ENCODE data around the gene CWC25. TPM values are rescaled to one million over a fixed set of nuclear protein-coding genes. Genes with fewer than 3 reads are reported as not detected.

CWC25 gene
- total and polyA plus RNA-seq, 2 of the 13 experiments (the other 11 are each of a cell fraction or from before 2014, with no cell fraction given) = 15.6 to 22.7 TPM

GRCh38 chr17:38751808-38752307 is 73.3 kb downstream of the CWC25 start (continued):
- TF ChIP-seq STAT5B (CRISPR knock-in tag; IDR thresholded peaks at IDR 0.05) (peak; percentile 63; the same call in 1 of the 2 replicates), ZNF235 (CRISPR knock-in tag; IDR thresholded peaks at IDR 0.05; ENCODE audit: borderline replicate concordance) (peak; percentile 84; the same call in 1 of the 2 replicates), ZNF225 (CRISPR knock-in tag; IDR thresholded peaks at IDR 0.05) (no peak), SETDB1 (CRISPR knock-in tag; IDR thresholded peaks at IDR 0.05; ENCODE audit: borderline replicate concordance) (no peak), REPIN1 (CRISPR knock-in tag; IDR thresholded peaks at IDR 0.05; ENCODE audit: borderline replicate concordance, low read depth) (peak; percentile 80), ZC3H13 (CRISPR knock-in tag; IDR thresholded peaks at IDR 0.05) (peak; percentile 77; the same call in 1 of the 2 replicates), IRF2 (CRISPR knock-in tag; IDR thresholded peaks at IDR 0.05) (peak; percentile 72), ZNF790 (CRISPR knock-in tag; IDR thresholded peaks at IDR 0.05; ENCODE audit: borderline replicate concordance) (peak; percentile 81; the same call in 1 of the 2 replicates), ZNF878 (CRISPR knock-in tag; IDR thresholded peaks at IDR 0.05) (peak; percentile 49; the same call in 1 of the 2 replicates), RAD51 (IDR thresholded peaks at IDR 0.05; ENCODE audit: borderline replicate concordance) (no peak), ZNF883 (CRISPR knock-in tag; IDR thresholded peaks at IDR 0.05; ENCODE audit: not compliant biosample characterization) (peak; percentile 61), BHLHE40 (IDR thresholded peaks at IDR 0.05; ENCODE audit: low read length) (peak; percentile 35; the same call in 1 of the 2 replicates), ZBTB38 (CRISPR knock-in tag; IDR thresholded peaks at IDR 0.05) (no peak), KDM3A (CRISPR knock-in tag; IDR thresholded peaks at IDR 0.05; ENCODE audit: low read depth) (0 out of 2 replicates have a peak, but pooled peaks have one; percentile 63), TOPORS (CRISPR knock-in tag; IDR thresholded peaks at IDR 0.05) (peak; percentile 76; the same call in 1 of the 2 replicates), ZNF367 (CRISPR knock-in tag; IDR thresholded peaks at IDR 0.05; ENCODE audit: borderline replicate concordance) (peak; percentile 63; the same call in 1 of the 2 replicates), RFXANK (CRISPR knock-in tag; IDR thresholded peaks at IDR 0.05) (peak; percentile 35; the same call in 1 of the 2 replicates), ZNF350 (CRISPR knock-in tag; IDR thresholded peaks at IDR 0.05; ENCODE audit: borderline replicate concordance, low read depth) (peak; percentile 84), SAP130 (CRISPR knock-in tag; IDR thresholded peaks at IDR 0.05; ENCODE audit: low read depth) (peak; percentile 34; the same call in 1 of the 2 replicates)
- TF ChIP-seq, protein P1, sequence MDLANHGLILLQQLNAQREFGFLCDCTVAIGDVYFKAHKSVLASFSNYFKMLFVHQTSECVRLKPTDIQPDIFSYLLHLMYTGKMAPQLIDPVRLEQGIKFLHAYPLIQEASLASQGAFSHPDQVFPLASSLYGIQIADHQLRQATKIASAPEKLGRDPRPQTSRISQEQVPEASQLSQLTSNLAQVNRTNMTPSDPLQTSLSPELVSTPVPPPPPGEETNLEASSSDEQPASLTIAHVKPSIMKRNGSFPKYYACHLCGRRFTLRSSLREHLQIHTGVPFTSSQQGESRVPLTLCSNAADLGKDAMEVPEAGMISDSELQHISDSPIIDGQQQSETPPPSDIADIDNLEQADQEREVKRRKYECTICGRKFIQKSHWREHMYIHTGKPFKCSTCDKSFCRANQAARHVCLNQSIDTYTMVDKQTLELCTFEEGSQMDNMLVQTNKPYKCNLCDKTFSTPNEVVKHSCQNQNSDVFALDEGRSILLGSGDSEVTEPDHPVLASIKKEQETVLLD (CRISPR knock-in tag; IDR thresholded peaks at IDR 0.05; ENCODE audit: low read depth) = peak; percentile 74
- TF ChIP-seq, protein P2, sequence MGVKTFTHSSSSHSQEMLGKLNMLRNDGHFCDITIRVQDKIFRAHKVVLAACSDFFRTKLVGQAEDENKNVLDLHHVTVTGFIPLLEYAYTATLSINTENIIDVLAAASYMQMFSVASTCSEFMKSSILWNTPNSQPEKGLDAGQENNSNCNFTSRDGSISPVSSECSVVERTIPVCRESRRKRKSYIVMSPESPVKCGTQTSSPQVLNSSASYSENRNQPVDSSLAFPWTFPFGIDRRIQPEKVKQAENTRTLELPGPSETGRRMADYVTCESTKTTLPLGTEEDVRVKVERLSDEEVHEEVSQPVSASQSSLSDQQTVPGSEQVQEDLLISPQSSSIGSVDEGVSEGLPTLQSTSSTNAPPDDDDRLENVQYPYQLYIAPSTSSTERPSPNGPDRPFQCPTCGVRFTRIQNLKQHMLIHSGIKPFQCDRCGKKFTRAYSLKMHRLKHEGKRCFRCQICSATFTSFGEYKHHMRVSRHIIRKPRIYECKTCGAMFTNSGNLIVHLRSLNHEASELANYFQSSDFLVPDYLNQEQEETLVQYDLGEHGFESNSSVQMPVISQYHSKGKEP (CRISPR knock-in tag; IDR thresholded peaks at IDR 0.05) = 0 out of 2 replicates have a peak, but pooled peaks have one; percentile 5
- TF ChIP-seq, protein P3, sequence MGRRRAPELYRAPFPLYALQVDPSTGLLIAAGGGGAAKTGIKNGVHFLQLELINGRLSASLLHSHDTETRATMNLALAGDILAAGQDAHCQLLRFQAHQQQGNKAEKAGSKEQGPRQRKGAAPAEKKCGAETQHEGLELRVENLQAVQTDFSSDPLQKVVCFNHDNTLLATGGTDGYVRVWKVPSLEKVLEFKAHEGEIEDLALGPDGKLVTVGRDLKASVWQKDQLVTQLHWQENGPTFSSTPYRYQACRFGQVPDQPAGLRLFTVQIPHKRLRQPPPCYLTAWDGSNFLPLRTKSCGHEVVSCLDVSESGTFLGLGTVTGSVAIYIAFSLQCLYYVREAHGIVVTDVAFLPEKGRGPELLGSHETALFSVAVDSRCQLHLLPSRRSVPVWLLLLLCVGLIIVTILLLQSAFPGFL (CRISPR knock-in tag; IDR thresholded peaks at IDR 0.05) = no peak
- TF ChIP-seq, protein P4, sequence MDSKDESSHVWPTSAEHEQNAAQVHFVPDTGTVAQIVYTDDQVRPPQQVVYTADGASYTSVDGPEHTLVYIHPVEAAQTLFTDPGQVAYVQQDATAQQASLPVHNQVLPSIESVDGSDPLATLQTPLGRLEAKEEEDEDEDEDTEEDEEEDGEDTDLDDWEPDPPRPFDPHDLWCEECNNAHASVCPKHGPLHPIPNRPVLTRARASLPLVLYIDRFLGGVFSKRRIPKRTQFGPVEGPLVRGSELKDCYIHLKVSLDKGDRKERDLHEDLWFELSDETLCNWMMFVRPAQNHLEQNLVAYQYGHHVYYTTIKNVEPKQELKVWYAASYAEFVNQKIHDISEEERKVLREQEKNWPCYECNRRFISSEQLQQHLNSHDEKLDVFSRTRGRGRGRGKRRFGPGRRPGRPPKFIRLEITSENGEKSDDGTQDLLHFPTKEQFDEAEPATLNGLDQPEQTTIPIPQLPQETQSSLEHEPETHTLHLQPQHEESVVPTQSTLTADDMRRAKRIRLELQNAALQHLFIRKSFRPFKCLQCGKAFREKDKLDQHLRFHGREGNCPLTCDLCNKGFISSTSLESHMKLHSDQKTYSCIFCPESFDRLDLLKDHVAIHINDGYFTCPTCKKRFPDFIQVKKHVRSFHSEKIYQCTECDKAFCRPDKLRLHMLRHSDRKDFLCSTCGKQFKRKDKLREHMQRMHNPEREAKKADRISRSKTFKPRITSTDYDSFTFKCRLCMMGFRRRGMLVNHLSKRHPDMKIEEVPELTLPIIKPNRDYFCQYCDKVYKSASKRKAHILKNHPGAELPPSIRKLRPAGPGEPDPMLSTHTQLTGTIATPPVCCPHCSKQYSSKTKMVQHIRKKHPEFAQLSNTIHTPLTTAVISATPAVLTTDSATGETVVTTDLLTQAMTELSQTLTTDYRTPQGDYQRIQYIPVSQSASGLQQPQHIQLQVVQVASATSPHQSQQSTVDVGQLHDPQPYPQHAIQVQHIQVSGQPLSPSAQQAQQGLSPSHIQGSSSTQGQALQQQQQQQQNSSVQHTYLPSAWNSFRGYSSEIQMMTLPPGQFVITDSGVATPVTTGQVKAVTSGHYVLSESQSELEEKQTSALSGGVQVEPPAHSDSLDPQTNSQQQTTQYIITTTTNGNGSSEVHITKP (CRISPR knock-in tag; IDR thresholded peaks at IDR 0.05; ENCODE audit: low read depth) = peak; percentile 62; the same call in 1 of the 2 replicates

Data from HepG2 (cell line).